ENCODE results near the gene ELOVL7.
"Not testable (repeated sequence)": the region's sequence is repeated elsewhere in the genome, so short reads cannot be mapped to it uniquely, and the experiment has no call there.

The ELOVL7 gene

GRCh38 chr5:60830581-60831127, 13.4 kb downstream of the ELOVL7 start:
- DNase-seq (ENCODE audit: low read depth in 2 of 2), result no peak

DNA sequence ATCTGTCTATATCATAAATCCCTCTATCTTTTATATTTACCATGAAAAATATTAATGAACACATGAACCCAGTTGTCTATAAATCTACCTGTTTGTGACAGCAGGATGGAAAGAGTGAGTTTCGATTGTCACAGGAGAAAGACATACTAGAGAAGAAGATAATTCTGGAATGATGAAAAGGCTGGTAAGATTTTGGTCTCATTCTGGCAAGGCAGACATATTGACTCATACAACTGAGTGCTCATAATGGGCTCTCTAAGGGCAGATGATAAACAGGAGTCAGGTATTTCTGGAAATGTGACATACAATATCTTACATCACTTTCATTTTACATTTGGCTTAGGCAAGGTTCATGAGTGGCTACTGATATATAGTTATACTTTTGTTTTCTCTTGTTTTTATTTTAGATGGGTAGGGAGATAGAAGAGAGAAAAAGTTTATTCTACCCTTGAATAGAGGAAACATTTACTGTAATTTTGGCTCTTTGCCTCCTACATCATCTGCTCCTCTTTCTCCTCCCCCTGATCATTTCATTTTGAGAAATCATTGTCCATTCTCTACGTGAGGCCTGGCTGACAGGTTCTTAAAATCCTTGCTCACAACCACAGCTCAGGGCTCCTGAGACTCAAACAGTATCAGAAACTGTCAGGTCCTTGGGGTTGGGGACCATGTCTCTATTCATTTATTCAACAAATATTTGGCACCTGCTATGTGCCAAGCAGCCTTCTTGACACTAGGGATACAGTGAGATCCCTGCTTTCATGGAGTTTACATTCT, 14.4 kb downstream of the ELOVL7 start:
- no peak for DNase-seq (ENCODE audit: low read depth in 2 of 2)

DNA sequence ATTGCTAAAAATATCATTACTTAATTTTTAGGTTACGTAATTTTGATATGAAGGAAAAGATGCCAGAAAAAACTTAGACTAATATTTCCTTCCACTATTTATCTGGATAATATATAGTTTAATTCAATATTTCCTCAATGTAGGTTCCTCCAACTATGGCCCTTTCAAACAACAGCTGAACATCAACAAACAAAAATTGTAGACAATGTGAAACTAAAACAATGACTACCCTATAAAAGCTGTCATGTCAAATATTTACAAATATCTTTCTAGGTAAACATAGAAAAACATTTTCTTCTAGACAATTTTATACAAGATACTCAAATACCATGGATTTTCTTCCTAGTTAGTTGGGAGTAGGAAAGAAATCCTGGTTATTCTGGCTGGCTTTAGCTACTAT, 16.9 kb downstream of the ELOVL7 start:
- DNase-seq (ENCODE audit: low read depth in 2 of 2), result no peak

DNA sequence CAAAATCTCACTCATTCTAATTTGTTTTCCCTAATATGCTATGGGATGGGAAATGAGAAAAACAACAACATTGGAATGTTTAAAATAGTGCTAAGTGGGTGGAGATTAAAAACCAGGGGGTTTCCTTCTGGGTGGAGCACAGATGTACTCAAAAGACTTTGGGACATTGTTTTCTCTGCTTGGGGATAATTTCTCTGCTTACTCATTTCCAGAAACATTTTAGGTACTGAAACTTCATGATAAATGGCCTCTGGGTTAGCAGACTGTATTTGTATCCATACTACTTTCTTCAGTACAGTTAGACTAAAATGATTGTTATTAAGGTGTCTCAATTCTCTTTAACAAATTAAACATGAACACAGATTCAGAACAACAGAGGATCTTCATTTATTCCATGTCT, 17.4 kb downstream of the ELOVL7 start:
- no peak for DNase-seq (ENCODE audit: low read depth in 2 of 2)

DNA sequence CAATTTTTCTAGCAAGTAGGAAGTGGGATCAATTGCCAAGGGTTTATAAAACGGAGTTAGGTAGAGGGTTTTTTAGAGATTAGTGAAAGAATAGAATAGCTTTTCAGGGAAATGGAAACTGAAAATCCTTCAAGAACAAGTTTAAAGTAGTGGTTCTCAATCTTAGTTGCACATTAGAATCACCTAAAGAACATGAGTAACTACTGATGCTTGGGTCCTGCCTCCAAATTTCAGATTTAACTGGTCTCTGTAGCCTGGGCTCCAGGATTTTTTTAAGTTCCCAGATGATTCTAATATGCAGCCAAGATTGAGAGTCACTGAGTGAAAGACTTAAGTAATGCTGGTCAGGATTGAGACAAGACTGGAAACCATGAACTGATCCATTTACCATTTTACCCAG, 20.5 kb downstream of the ELOVL7 start:
- DNase-seq (ENCODE audit: low read depth in 2 of 2), result no peak

DNA sequence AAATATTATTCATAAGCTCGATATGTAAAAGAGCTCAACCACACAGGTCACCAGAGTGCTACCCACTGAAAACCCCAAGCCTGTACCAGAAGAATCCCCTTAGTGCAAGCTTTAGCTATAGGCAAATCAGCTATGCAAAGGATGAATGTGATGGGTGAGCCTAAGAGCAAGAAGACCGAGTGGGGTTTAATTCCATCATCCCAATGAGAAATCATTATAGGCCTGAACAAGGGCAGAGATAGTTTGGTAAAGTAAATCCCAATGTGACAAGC, 21.8 kb downstream of the ELOVL7 start:
- no peak for DNase-seq (ENCODE audit: low read depth in 2 of 2)

- DNase-seq (ENCODE audit: low read depth in 2 of 2), result no peak
Observed at GRCh38 chr5:60821488-60822284, 22.4 kb downstream of the ELOVL7 start.

- no peak for DNase-seq (ENCODE audit: low read depth in 2 of 2)
Observed at GRCh38 chr5:60820593-60821487, 23.2 kb downstream of the ELOVL7 start.

GRCh38 chr5:60816138-60816537, 27.9 kb downstream of the ELOVL7 start:
- DNase-seq (ENCODE audit: low read depth in 2 of 2), result not testable (repeated sequence)

GRCh38 chr5:60814498-60814897, 29.6 kb downstream of the ELOVL7 start:
- no peak for DNase-seq (ENCODE audit: low read depth in 2 of 2)

- no peak for DNase-seq (ENCODE audit: low read depth in 2 of 2)
Observed at GRCh38 chr5:60812426-60812825, 31.6 kb downstream of the ELOVL7 start.

DNA sequence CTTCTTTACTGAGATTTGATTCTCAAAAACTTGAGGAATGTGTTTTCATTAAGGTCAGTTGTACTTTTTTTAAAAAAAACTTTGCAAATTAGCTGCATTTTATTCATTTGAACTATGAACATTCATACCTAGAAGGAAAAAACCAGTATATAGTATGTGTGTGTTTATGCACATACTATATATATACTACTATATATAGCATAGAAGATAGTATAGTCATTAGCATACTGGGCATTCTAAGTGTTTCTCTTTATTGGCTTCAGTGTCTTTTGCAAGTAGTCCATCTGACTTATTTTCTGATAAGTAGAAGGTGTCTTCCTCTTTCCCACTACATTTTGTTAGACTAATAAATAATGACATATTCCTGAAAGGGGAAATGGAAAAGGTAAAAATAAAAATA, 33.0 kb downstream of the ELOVL7 start:
- DNase-seq (ENCODE audit: low read depth in 2 of 2), result no peak

DNA sequence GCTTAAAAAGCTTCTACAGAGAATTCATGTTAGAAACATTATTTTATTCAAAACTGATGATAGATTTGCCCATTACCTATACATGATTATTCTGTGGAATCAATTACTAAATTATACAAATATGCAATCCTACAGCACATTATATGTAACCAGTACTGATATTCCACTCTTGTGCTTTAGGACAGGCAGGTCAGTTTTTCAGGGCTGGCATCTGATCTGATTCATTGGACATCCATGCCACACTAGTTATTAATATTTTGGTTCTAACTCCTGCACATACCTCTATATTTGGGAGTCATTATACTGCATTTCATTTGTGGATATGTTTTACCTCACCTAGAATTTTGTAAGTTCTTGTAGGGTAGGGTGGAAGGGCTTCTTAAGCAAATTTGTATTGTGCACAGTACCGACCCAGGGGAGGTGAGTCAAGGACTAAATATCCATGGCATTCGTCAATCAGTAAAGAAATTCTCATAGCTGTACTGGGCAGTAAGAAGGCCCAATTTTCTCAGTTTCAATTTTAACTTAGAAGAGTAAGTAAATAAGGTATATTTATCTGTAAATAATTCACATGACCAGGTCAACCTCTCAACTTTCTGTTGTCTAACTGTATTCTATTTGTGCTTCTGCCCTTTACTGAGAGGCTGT, 33.5 kb downstream of the ELOVL7 start:
- no peak for DNase-seq (ENCODE audit: low read depth in 2 of 2)

DNA sequence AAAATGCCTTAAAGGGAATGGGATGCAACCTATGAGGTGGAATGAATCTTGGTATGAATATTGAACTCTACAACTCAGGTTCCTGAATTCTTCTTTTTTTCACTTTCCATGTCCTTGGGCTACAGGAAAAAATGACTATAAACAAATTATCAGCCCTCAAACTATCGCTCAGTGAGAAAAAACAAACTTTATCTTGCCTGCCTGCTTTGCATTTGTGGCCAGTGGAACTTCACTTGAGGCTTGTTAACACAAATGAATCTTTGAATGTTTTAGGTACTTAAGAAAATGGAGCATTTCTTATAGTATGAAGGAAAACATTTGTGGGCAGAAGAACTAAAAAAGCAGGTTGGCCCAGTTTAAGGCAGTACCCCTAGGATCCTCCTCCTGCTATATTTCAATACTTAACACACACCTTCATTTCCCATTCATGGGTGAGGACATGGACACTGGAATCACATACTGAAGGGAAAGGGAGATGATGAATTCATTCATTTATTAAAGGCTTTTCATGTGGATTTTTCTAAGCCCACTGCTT, 34.1 kb downstream of the ELOVL7 start:
- DNase-seq (ENCODE audit: low read depth in 2 of 2), result no peak

DNA sequence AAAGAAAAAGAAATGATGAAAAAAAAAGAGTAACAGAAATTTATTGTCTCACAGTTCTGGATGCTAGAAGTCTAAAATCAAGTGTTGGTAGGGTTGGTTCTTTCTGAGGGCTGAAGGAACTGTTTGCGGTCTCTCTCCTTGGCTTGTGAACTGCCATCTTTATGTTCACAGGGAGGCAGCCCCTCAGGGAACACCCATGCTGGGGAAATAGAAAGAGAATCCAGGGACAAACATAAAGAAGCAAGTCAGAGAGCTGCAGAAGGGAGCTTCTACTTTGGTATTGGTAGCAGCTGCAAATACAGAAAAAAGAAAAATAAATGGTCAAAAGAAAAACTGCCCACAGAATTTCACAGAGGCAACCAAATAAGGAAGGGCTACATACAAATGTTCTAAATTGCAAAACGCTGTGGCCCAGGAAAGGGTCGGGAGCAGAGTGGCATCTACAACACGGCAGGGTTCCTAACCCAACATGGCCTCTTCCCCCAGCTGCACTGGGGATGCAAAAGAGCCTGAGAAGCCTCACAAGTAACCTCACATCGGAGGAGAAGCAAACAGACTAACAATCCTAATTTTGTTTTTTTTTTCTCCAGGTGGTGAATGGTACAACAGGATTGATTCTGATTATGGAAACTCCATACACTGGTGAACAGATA, 37.4 kb downstream of the ELOVL7 start:
- DNase-seq (ENCODE audit: low read depth in 2 of 2), result no peak

GRCh38 chr5:60805463-60805862, 38.6 kb downstream of the ELOVL7 start:
- no peak for DNase-seq (ENCODE audit: low read depth in 2 of 2)

- DNase-seq (ENCODE audit: low read depth in 2 of 2), result no peak
Observed at GRCh38 chr5:60803712-60804111, 40.4 kb downstream of the ELOVL7 start.

DNA sequence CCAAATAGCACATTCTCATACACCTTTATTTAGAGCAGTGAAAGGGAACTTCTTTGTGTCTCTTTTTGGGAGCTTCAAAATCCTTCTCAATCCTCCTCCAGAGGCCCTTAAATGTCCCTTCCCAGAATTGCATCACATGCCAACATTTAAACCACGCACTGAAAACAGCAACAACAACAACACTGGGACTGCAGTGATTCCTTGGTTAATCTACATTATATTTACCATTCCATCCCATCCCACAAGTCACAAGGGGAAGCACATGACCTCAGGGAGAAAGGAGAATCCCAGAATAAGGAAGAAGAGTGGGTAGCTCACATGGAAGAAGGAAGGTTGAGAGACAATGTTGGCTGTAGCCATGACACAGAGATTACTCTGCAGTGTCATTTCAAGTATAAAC, 41.1 kb downstream of the ELOVL7 start:
- DNase-seq (ENCODE audit: low read depth in 2 of 2), result no peak

GRCh38 chr5:60802226-60802625, 41.8 kb downstream of the ELOVL7 start:
- no peak for DNase-seq (ENCODE audit: low read depth in 2 of 2)

DNA sequence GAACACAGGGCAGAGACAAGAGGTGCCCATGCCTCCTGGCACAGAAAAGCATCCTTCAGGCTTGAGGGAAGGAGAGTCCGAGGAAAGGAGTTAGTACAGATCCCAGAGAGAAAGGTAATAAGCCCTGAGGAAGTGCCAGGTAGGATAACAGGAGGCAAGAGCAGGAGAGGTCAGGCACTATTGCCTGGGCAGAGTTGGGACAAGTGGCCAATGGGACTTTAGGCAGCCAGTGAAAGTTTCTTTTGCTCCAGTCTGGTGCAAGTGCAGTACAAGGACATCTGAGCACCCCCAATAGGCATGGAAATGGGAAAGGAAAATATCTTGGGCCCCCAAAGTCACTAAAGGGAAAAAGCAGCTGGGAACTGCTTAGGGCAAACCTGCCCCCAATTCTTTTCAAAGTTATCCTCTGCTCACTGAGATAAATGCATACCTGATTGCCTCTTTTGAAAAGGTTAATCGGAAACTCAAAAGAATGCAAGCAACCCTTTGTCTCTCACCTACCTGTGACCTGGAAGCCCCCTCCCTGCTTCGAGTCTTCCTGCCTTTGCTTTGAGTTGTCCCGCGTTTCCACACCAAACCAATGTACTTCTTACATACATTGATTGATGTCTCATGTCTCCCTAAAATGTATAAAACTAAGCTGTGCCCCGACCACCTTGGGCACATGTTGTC, 46.5 kb downstream of the ELOVL7 start:
- no peak for DNase-seq (ENCODE audit: low read depth in 2 of 2)
